Measurements from ENCODE around the gene SET. TPM values are rescaled to one million over a fixed set of nuclear protein-coding genes. Genes with fewer than 3 reads are reported as not detected.
"Not testable (repeated sequence)": the region's sequence is repeated elsewhere in the genome, so short reads cannot be mapped to it uniquely, and the experiment has no call there.

The SET gene
- polyA plus RNA-seq, 6 donors from 2014 or later = 186 to 306 (median 222) TPM

DNA sequence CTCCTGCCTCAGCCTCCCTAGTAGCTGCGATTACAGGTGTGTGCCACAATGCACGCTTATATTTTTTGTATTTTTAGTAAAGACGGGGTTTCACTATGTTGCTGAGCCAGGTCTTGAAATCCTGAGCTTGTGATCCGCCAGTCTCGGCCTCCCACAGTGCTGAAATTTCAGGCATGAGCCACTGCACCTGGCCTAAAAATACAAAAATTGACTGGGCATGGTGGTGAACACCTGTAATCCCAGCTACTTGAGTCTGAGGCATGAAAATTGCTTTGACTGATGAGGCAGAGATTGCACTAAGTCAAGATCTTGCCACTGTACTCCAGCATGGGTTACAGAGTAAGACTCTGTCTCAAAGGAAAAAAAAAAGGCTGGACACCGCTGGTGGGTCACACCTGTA is 19.2 kb upstream of the SET start:
- ATAC-seq (ENCODE audit: low read depth in 2 of 2) (no peak), DNase-seq (no peak)
- no peaks in the 10 kb centered on the region for H3K9me3 Mint-ChIP-seq
- H3K27ac Mint-ChIP-seq = peak overlapping the region in 2 of 6 donors; percentile 15 to 72
- H3K4me3 Mint-ChIP-seq = no peak overlapping the region
- H3K4me1 Mint-ChIP-seq = peaks cover 0 to 12% (median 5%) of the 10 kb centered on the region in 3 donors
- no peaks in the 10 kb centered on the region for H3K36me3 Mint-ChIP-seq
- H3K27me3 Mint-ChIP-seq = no peaks in the 10 kb centered on the region

DNA sequence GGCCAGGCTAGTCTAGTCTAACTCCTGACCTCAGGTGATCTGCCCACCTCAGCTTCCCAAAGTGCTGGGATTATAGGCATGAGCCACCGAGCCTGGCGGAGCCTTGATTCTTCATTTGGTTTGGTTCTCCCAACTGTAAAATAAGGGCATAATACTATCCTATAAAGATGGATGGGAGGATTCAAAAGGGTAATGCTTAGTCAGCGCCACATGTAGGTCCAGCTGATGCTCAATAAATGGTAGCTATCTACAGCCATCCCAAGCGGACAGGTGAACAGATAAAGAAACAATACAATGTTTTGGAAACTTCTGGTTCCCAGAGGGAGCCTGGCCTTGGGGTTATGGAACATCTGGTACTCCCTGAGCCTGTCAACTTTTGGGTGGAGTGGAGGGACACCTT is 13.6 kb upstream of the SET start:
- H3K4me3 Mint-ChIP-seq = no peak overlapping the region
- DNase-seq (no peak), ATAC-seq (ENCODE audit: low read depth in 2 of 2) (no peak)
- no peaks in the 10 kb centered on the region for H3K9me3 Mint-ChIP-seq
- no peaks in the 10 kb centered on the region for H3K27me3 Mint-ChIP-seq
- H3K27ac Mint-ChIP-seq = peak overlapping the region in 1 of 6 donors; percentile 65
- peaks cover 0 to 13% (median 3%) of the 10 kb centered on the region in 3 donors for H3K4me1 Mint-ChIP-seq
- no peaks in the 10 kb centered on the region for H3K36me3 Mint-ChIP-seq

- Mint-ChIP-seq H3K27ac (peak overlapping the region in 1 of 6 donors; percentile 87), H3K4me3 (no peak overlapping the region), H3K4me1 (peaks cover 0 to 25% (median 5%) of the 10 kb centered on the region in 3 donors), H3K9me3 (no peaks in the 10 kb centered on the region), H3K36me3 (peaks cover 0 to 4% of the 10 kb centered on the region in 2 donors), H3K27me3 (no peaks in the 10 kb centered on the region)
- ATAC-seq (ENCODE audit: low read depth in 2 of 2) = no peak
- DNase-seq = no peak
These were observed 11.2 kb upstream of the SET start for GRCh38 chr9:128677794-128678193.

DNA sequence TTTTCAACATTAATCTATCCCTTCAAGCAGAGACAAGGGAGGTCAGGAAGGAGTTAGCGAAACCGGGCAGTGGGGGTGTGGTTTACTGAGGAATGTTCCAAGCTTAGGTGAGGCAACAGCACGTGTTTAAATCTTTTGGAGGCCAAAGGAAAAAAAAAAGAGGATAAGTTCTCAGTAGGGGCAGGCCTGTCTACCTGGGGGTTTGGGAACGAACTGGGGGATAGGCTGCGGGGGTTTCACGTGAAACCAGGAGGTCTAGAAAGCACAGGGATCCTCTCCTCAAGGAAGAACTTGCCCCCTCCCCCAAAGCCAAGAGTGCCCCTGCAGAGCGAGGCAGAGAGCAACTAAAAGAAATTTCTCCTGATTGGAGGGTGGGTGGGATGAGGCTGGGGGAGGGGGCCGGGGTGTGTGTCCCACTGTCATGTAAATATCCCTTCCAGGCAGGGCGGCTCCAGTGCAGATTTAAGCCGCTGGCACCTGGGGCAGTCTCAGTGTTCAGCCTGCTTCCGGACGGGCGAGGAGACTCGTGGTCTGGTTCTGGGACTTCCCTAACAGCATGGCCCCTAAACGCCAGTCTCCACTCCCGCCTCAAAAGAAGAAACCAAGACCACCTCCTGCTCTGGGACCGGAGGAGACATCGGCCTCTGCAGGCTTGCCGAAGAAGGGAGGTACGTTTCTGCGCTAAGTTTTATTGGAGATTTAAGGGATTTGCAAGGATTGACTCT is 5.5 kb upstream of the SET start:
- ATAC-seq (ENCODE audit: low read depth in 2 of 2) (peak; percentile 70 to 76), DNase-seq (peak; percentile 72)
- peaks cover 38 to 77% (median 41%) of the 10 kb centered on the region in 3 donors for H3K4me1 Mint-ChIP-seq

DNA sequence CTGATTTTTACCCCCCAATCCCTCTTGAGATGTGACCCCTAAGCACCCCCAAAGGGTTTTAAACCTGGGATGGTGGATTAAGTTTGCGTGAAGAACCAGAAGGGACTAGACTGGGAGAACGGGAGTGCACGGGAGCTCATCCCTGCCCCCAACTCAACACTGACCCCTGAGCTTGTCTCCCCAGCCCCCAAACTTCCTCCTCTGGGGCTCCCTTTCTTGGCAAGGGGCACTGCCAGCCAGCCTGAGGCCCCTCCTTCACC is 5.0 kb upstream of the SET start:
- no peaks in the 10 kb centered on the region for H3K27me3 Mint-ChIP-seq
- H3K4me3 Mint-ChIP-seq = peak overlapping the region; percentile 93 to 100 (median 99)
- H3K9me3 Mint-ChIP-seq = no peaks in the 10 kb centered on the region
- peak in 1 of 2 donors; percentile 0 for ATAC-seq (ENCODE audit: low read depth in 2 of 2)
- no peak for DNase-seq
- H3K27ac Mint-ChIP-seq = peak overlapping the region; percentile 96 to 100 (median 99)
- H3K36me3 Mint-ChIP-seq = peaks cover 4 to 5% of the 10 kb centered on the region in 2 donors
- peaks cover 38 to 78% (median 42%) of the 10 kb centered on the region in 3 donors for H3K4me1 Mint-ChIP-seq

More for the DNA sequence above, 5.5 kb upstream of the SET start:
- Mint-ChIP-seq H3K36me3 (peaks cover 4 to 5% of the 10 kb centered on the region in 2 donors), H3K9me3 (no peaks in the 10 kb centered on the region), H3K4me3 (peak overlapping the region; percentile 93 to 100 (median 99)), H3K27me3 (no peaks in the 10 kb centered on the region), H3K27ac (peak overlapping the region; percentile 98 to 100 (median 99))

GRCh38 chr9:128684325-128685199 is 4.5 kb upstream of the SET start:
- peak overlapping the region; percentile 96 to 100 (median 99) for H3K27ac Mint-ChIP-seq
- peaks cover 4 to 5% of the 10 kb centered on the region in 2 donors for H3K36me3 Mint-ChIP-seq
- no peaks in the 10 kb centered on the region for H3K27me3 Mint-ChIP-seq
- peak; percentile 48 to 53 for ATAC-seq (ENCODE audit: low read depth in 2 of 2)
- DNase-seq = peak; percentile 81
- peak overlapping the region; percentile 93 to 100 (median 99) for H3K4me3 Mint-ChIP-seq
- H3K9me3 Mint-ChIP-seq = no peaks in the 10 kb centered on the region
- peaks cover 38 to 78% (median 42%) of the 10 kb centered on the region in 3 donors for H3K4me1 Mint-ChIP-seq

- no peak for ATAC-seq (ENCODE audit: low read depth in 2 of 2)
- peak; percentile 32 for DNase-seq
- peaks cover 4 to 5% of the 10 kb centered on the region in 2 donors for H3K36me3 Mint-ChIP-seq
- H3K9me3 Mint-ChIP-seq = no peaks in the 10 kb centered on the region
- H3K27me3 Mint-ChIP-seq = no peaks in the 10 kb centered on the region
- peak overlapping the region; percentile 97 to 100 (median 98) for H3K27ac Mint-ChIP-seq
- peak overlapping the region; percentile 93 to 100 (median 99) for H3K4me3 Mint-ChIP-seq
- peaks cover 44 to 77% (median 48%) of the 10 kb centered on the region in 3 donors for H3K4me1 Mint-ChIP-seq
These were observed 3.2 kb upstream of the SET start for GRCh38 chr9:128685636-128686489.

- Mint-ChIP-seq H3K4me3 (peak overlapping the region; percentile 20 to 100 (median 82)), H3K27ac (peak overlapping the region in 2 of 6 donors; percentile 87 to 95), H3K9me3 (no peaks in the 10 kb centered on the region), H3K36me3 (peaks cover 8 to 10% of the 10 kb centered on the region in 2 donors), H3K27me3 (no peaks in the 10 kb centered on the region), H3K4me1 (peaks cover 47 to 76% (median 60%) of the 10 kb centered on the region in 3 donors)
- no peak for ATAC-seq (ENCODE audit: low read depth in 2 of 2)
- DNase-seq = no peak
These were observed 1.6 kb upstream of the SET start for GRCh38 chr9:128687453-128687852.

- peak; percentile 21 to 24 for ATAC-seq (ENCODE audit: low read depth in 2 of 2)
- Mint-ChIP-seq H3K27me3 (no peaks in the 10 kb centered on the region), H3K27ac (peak overlapping the region in 3 of 6 donors; percentile 18 to 87 (median 65)), H3K4me3 (peak overlapping the region in 7 of 8 donors; percentile 42 to 87 (median 56)), H3K9me3 (no peaks in the 10 kb centered on the region), H3K4me1 (peaks cover 48 to 60% (median 51%) of the 10 kb centered on the region in 3 donors), H3K36me3 (peaks cover 8 to 16% of the 10 kb centered on the region in 2 donors)
- DNase-seq = no peak
These were observed 312 bp downstream of the SET start for GRCh38 chr9:128689293-128689774.

GRCh38 chr9:128689820-128690683 is 1.0 kb downstream of the SET start:
- H3K27me3 Mint-ChIP-seq = no peaks in the 10 kb centered on the region
- DNase-seq (peak; percentile 47), ATAC-seq (ENCODE audit: low read depth in 2 of 2) (peak; percentile 13 to 26)
- no peaks in the 10 kb centered on the region for H3K9me3 Mint-ChIP-seq
- H3K4me3 Mint-ChIP-seq = peak overlapping the region; percentile 95 to 100 (median 99)
- peaks cover 42 to 53% (median 44%) of the 10 kb centered on the region in 3 donors for H3K4me1 Mint-ChIP-seq
- H3K36me3 Mint-ChIP-seq = peaks cover 8 to 16% of the 10 kb centered on the region in 2 donors
- peak overlapping the region; percentile 91 to 99 (median 94) for H3K27ac Mint-ChIP-seq

- ATAC-seq (ENCODE audit: low read depth in 2 of 2) (no peak), DNase-seq (no peak)
- Mint-ChIP-seq H3K4me1 (peaks cover 37 to 47% (median 38%) of the 10 kb centered on the region in 3 donors), H3K36me3 (peaks cover 8 to 16% of the 10 kb centered on the region in 2 donors), H3K27ac (peak overlapping the region in 5 of 6 donors; percentile 92 to 99 (median 95)), H3K9me3 (no peaks in the 10 kb centered on the region), H3K4me3 (peak overlapping the region; percentile 95 to 100 (median 99)), H3K27me3 (no peaks in the 10 kb centered on the region)
These were observed 1.6 kb downstream of the SET start for GRCh38 chr9:128690684-128691034.

DNA sequence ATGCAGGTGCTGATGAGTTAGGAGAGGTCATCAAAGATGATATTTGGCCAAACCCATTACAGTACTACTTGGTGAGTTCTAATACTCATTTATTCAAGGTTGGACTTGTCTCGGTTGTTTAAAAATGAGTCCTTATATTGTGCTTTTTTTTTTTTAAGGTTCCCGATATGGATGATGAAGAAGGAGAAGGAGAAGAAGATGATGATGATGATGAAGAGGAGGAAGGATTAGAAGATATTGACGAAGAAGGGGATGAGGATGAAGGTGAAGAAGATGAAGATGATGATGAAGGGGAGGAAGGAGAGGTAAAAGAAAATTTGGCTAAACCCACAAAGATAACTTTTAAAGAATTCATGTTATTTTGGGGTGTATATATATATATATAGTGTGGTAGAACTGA is 4.7 kb downstream of the SET start:
- H3K27me3 Mint-ChIP-seq; H3K9me3 Mint-ChIP-seq; DNase-seq; ATAC-seq (ENCODE audit: low read depth in 2 of 2): not testable (repeated sequence)
- Mint-ChIP-seq H3K27ac (peak overlapping the region in 3 of 6 donors; percentile 16 to 65 (median 39)), H3K4me1 (peaks cover 19 to 25% (median 20%) of the 10 kb centered on the region in 3 donors), H3K36me3 (peaks cover 8 to 16% of the 10 kb centered on the region in 2 donors), H3K4me3 (peak overlapping the region in 1 of 8 donors; percentile 59)

Measured in naive B cell (primary cell).